ENCODE measurements around the gene BMPR2.
A peak's percentile ranks its signal among the peaks of the same experiment; 100 is the strongest.
"Not testable (repeated sequence)": the region's sequence is repeated elsewhere in the genome, so short reads cannot be mapped to it uniquely, and the experiment has no call there.

Gene BMPR2

GRCh38 chr2:202542142-202542541, 166.0 kb downstream of the BMPR2 start:
- no peak for DNase-seq

GRCh38 chr2:202545523-202545922, 169.4 kb downstream of the BMPR2 start:
- no peak for DNase-seq

- DNase-seq: no peak
These were observed 169.8 kb downstream of the BMPR2 start for GRCh38 chr2:202545931-202546330.

GRCh38 chr2:202546499-202547141, 170.5 kb downstream of the BMPR2 start:
- DNase-seq: not testable (repeated sequence)

GRCh38 chr2:202548240-202548639, 172.1 kb downstream of the BMPR2 start:
- DNase-seq: no peak

- not testable (repeated sequence) for DNase-seq
These were observed 174.9 kb downstream of the BMPR2 start for GRCh38 chr2:202551000-202551399.

GRCh38 chr2:202555356-202555755, 179.2 kb downstream of the BMPR2 start:
- no peak for DNase-seq

GRCh38 chr2:202560200-202560599, 184.1 kb downstream of the BMPR2 start:
- DNase-seq: no peak

- no peak for DNase-seq
These were observed 188.1 kb downstream of the BMPR2 start for GRCh38 chr2:202564226-202564625.

- DNase-seq: no peak
These were observed 190.2 kb downstream of the BMPR2 start for GRCh38 chr2:202566286-202566685.

- no peak for DNase-seq
These were observed 198.4 kb downstream of the BMPR2 start for GRCh38 chr2:202574541-202574940.

- not testable (repeated sequence) for DNase-seq
These were observed 199.1 kb downstream of the BMPR2 start for GRCh38 chr2:202575194-202575593.

- no peak for DNase-seq
These were observed 201.4 kb downstream of the BMPR2 start for GRCh38 chr2:202577250-202578183.

GRCh38 chr2:202582846-202583245, 206.7 kb downstream of the BMPR2 start:
- not testable (repeated sequence) for DNase-seq

GRCh38 chr2:202583709-202584219, 207.6 kb downstream of the BMPR2 start:
- no peak for DNase-seq

GRCh38 chr2:202588647-202589581, 212.8 kb downstream of the BMPR2 start:
- peak; percentile 82 for DNase-seq

- DNase-seq: no peak
These were observed 213.4 kb downstream of the BMPR2 start for GRCh38 chr2:202589582-202589949.

- no peak for DNase-seq
These were observed 216.4 kb downstream of the BMPR2 start for GRCh38 chr2:202592566-202592965.

GRCh38 chr2:202599105-202599504, 223.0 kb downstream of the BMPR2 start:
- DNase-seq: no peak

- no peak for DNase-seq
These were observed 223.8 kb downstream of the BMPR2 start for GRCh38 chr2:202599911-202600310.

- DNase-seq: no peak
These were observed 228.6 kb downstream of the BMPR2 start for GRCh38 chr2:202604699-202605098.

GRCh38 chr2:202605174-202605573, 229.0 kb downstream of the BMPR2 start:
- no peak for DNase-seq

All from CD4-positive, alpha-beta T cell treated with Interleukin-17A for 1 hour (primary cell).